Karpas-422 (cell line): ENCODE measurements around the gene MAPKAP1. TPM values are rescaled to one million over a fixed set of nuclear protein-coding genes. Genes with fewer than 3 reads are reported as not detected.
"Not testable (repeated sequence)": the region's sequence is repeated elsewhere in the genome, so short reads cannot be mapped to it uniquely, and the experiment has no call there.

Source experiments
- DNase-seq: peaks from one replicate; pipeline ENCODE4 v3.0.0-alpha.2; 2015
- H2AFZ ChIP-seq: fragments of 200-600 bp; sonication (generic); 2 replicates; pipeline ENCODE4 v1.6.1; 2014; ENCODE audit warnings: antibody characterized with exemption, low read length, mixed read lengths
- H3K27ac ChIP-seq: fragments of 200-600 bp; sonication (generic); 2 replicates; pipeline ENCODE4 v1.5.1; 2014; ENCODE audit warnings: mild to moderate bottlenecking, low read length, moderate library complexity
- H3K27me3 ChIP-seq: fragments of 200-600 bp; sonication (generic); 2 replicates; pipeline ENCODE4 v1.6.1; 2014; ENCODE audit warnings: low read length, mixed read lengths
- H3K36me3 ChIP-seq: fragments of 200-600 bp; sonication (generic); 2 replicates; pipeline ENCODE4 v1.6.1; 2014; ENCODE audit warnings: low read length, mixed read lengths; ENCODE audit not compliant: insufficient read depth
- H3K4me1 ChIP-seq: fragments of 200-600 bp; sonication (generic); 2 replicates; pipeline ENCODE4 v1.6.1; 2014; ENCODE audit warnings: mild to moderate bottlenecking, low read length, mixed read lengths
- H3K4me2 ChIP-seq: fragments of 200-600 bp; sonication (generic); 2 replicates; pipeline ENCODE4 v1.6.1; 2014; ENCODE audit warnings: low read length, low read depth, mild to moderate bottlenecking; ENCODE audit not compliant: poor library complexity, severe bottlenecking
- H3K4me3 ChIP-seq: fragments of 200-600 bp; sonication (generic); 2 replicates; pipeline ENCODE4 v1.5.1; 2014; ENCODE audit warnings: mild to moderate bottlenecking, antibody characterized with exemption, low read length, mixed read lengths
- H3K79me2 ChIP-seq: fragments of 200-600 bp; sonication (generic); 2 replicates; pipeline ENCODE4 v1.6.1; 2014; ENCODE audit warnings: mild to moderate bottlenecking, low read length, mixed read lengths
- H3K9ac ChIP-seq: fragments of 200-600 bp; sonication (generic); 2 replicates; pipeline ENCODE4 v1.6.0; 2014; ENCODE audit warnings: low read length
- H3K9me2 ChIP-seq: fragments of 200-600 bp; sonication (generic), shearing (Covaris generic); replicated peaks from 2 replicates; pipeline ENCODE4 v1.6.0; 2014; ENCODE audit warnings: mild to moderate bottlenecking, low read length, moderate library complexity; ENCODE audit not compliant: insufficient read depth
- H3K9me3 ChIP-seq: fragments of 300-700, 200-600 bp; sonication (generic); 2 replicates; pipeline ENCODE4 v1.6.1; 2014; ENCODE audit warnings: low read length, mixed read lengths
- H4K20me1 ChIP-seq: fragments of 200-600 bp; sonication (generic); 2 replicates; pipeline ENCODE4 v1.6.1; 2014; ENCODE audit warnings: mild to moderate bottlenecking, antibody characterized with exemption, low read length, low read depth; ENCODE audit not compliant: insufficient read depth
- total RNA-seq: library from RNA; depleted of rRNA; stranded (reverse); fragments of >200 nt; shearing (Covaris generic); gene quantifications from 2 replicates; pipeline ENCODE4 v1.2.3, GENCODE V29; 2014; ENCODE audit warnings: low replicate concordance

Gene MAPKAP1
- total RNA-seq, 1 experiment from 2014 or later, result 62.8 TPM

DNA sequence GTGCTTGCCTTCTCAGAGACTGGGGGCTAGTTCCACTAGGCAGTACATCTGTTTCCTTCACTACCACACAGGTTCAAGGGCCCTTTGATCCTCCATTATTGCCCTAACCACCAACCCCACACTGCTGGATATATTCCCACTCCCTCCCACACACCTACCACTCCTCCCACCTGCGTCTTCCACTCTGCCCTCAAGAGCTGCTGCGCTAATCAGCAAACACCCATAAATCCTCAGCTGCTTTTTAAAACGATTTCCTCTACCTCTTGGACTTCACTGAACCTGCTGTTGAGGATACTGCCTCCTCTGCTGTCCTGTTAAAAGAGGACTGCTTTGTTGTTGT lies 120.9 kb downstream of the MAPKAP1 start:
- H3K27ac ChIP-seq, result no peak overlapping the region
- no peaks in the 10 kb centered on the region for H3K27me3 ChIP-seq
- H3K4me3 ChIP-seq, result no peak overlapping the region
- no peaks in the 10 kb centered on the region for H3K9me2 ChIP-seq
- H3K4me1 ChIP-seq, result peaks cover 31% of the 10 kb centered on the region
- H2AFZ ChIP-seq, result no peak overlapping the region
- no peak overlapping the region for H3K4me2 ChIP-seq
- no peaks in the 10 kb centered on the region for H3K9me3 ChIP-seq
- peaks cover 28% of the 10 kb centered on the region for H3K79me2 ChIP-seq
- peaks cover 41% of the 10 kb centered on the region for H4K20me1 ChIP-seq
- no peaks in the 10 kb centered on the region for H3K36me3 ChIP-seq
- no peak overlapping the region for H3K9ac ChIP-seq
- DNase-seq, result no peak

DNA sequence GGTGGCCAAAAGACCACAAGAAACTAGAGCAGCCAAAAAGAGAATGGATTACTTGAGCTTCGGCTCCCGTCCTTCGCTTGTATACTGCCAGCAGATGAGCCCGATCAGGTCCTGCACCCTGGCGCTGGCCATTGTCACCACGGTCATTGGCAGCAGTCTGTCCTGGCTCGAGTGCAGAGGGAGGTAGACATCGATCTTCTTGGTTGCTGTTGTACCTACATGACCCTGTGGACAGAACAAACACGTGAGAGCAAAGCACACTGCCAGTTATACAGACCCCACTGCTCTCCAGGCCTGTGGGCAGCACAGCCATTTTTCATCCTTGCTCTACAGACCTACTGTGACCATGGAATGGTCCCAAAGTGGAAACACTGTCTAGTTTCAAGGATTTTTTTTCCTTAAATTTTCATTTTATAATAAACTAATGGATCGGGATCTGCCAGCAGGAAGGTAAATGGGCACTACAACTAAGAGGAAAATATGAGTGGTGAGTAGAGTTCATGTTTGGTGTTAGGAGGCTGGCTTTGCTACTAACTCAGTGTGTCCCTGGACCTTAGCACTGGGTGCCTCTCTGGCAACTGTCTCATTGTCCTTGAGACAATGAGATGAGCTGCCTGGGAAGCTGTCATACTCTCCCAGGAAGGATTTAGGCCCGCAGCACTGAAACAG lies 121.4 kb downstream of the MAPKAP1 start:
- Histone ChIP-seq H2AFZ (no peak overlapping the region), H3K79me2 (peaks cover 28% of the 10 kb centered on the region), H3K4me3 (no peak overlapping the region), H3K27me3 (no peaks in the 10 kb centered on the region), H3K9ac (no peak overlapping the region), H4K20me1 (peaks cover 36% of the 10 kb centered on the region), H3K4me2 (no peak overlapping the region), H3K9me3 (no peaks in the 10 kb centered on the region), H3K27ac (no peak overlapping the region), H3K4me1 (peaks cover 31% of the 10 kb centered on the region), H3K9me2 (no peaks in the 10 kb centered on the region), H3K36me3 (0 out of 2 replicates have a peak, but pooled peaks cover 2% of the 10 kb centered on the region)
- DNase-seq, result no peak

DNA sequence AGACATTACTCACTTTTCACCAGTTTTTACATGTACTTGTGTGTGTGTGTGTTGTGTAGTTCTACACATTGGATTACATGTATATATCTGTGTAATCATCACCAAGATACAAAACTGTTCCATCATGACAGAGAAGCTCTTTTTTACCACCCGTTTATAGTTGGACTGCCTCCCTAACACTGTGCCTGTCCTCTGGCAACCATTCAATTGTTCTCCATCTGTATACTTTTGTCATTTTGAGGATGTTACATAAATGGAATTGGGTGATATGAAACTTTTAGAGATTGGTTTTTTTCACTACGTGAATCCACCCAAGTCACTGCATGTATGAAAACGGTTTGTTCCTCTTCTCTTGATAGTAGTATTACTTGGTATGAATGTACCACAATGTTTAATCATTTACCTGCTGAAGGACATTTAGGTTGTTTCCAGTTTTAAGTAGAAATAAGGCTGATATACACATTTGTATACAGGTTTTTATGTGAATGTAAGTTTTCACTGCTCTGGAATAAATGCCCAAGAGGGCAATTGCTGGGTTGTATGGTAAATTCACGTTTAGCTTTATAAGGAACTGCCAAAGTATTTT lies 126.2 kb downstream of the MAPKAP1 start:
- Histone ChIP-seq H3K4me3 (no peak overlapping the region), H4K20me1 (no peaks in the 10 kb centered on the region), H3K9ac (no peak overlapping the region), H3K27me3 (no peaks in the 10 kb centered on the region), H3K36me3 (0 out of 2 replicates have a peak, but pooled peaks cover 4% of the 10 kb centered on the region), H2AFZ (no peak overlapping the region), H3K4me1 (no peaks in the 10 kb centered on the region), H3K9me2 (no peaks in the 10 kb centered on the region), H3K9me3 (no peaks in the 10 kb centered on the region), H3K4me2 (no peak overlapping the region), H3K27ac (no peak overlapping the region), H3K79me2 (no peaks in the 10 kb centered on the region)
- DNase-seq, result no peak

DNA sequence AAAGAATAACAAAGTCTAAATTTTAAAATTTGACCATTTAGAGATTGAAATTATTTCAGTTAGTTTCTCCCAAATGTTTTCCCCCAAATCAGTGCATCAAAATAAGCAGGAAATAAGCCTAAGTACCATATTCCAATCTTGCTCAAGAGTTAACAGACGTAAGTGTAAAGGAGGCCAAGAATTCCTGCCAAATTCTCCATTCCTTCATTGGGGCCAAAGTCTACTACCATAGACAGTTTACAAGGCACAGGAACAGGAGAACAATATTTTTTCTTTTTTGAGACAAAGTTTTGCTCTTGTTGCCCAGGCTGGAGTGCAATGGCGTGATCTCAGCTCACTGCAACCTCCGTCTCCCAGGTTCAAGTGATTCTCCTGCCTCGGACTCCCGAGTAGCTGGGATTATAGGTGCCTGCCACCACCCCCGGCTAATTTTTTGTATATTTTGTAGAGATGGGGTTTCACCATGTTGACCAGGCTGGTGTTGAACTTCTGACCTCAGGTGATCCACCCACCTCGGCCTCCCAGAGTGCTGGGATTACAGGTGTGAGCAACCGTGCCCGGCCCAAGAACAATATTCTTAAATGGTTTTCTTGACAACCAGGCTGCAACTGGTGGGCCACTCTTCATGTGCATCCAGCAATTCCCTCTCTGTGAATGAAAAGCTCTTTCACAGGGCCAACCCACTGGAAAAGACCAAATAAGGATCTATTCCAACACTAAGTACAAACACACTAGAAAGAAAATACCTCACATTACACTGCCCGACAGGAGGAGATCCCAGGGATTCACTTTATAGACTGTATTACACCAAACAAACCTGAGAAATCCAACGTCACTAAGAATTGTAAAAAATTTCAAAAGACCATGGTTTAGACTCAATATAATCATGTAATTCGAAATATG lies 127.7 kb downstream of the MAPKAP1 start:
- Histone ChIP-seq H3K4me1 (no peaks in the 10 kb centered on the region), H2AFZ (no peak overlapping the region), H3K27ac (no peak overlapping the region), H3K4me2 (no peak overlapping the region), H3K9me2 (no peaks in the 10 kb centered on the region), H3K4me3 (no peak overlapping the region), H3K79me2 (no peaks in the 10 kb centered on the region), H4K20me1 (peaks cover 10% of the 10 kb centered on the region; the same call in 1 of the 2 replicates), H3K27me3 (no peaks in the 10 kb centered on the region), H3K9ac (no peak overlapping the region), H3K36me3 (0 out of 2 replicates have a peak, but pooled peaks cover 4% of the 10 kb centered on the region), H3K9me3 (no peaks in the 10 kb centered on the region)
- no peak for DNase-seq

DNA sequence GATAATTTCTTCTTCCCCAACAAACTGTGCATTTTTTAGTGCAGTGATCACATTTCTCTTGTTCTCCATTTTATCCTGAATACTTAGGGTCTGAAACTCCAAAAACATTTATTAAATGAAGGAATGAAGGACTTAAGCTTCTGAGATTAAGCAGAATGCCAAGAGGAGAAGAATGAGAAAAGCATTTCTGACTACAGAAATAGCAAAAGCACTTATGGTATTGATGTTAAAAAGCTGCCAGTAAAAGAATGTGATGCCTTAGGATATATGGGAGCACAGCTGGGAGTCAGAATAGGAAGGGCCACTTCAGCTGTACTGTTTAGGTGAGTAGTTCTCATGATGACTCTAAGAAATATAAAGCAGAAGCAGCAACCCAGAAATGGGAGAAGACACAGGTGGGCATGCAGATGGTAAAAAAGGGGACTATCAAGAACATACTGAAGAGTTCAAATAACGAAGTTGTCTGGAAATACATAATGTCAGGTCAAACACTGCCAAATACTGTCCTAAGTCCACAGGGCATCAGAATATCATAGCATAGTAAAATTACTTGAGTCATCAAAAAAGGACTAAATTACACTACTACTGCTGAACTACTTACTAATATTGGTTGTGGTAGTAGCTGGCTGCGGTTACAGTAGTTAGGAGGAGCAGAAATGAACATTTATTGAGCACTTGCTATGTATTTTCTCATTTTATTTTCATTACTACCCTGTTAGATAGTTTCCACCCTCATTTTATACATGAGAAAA lies 132.7 kb downstream of the MAPKAP1 start:
- Histone ChIP-seq H4K20me1 (peaks cover 14% of the 10 kb centered on the region; the same call in 1 of the 2 replicates), H3K9ac (no peak overlapping the region), H3K79me2 (no peaks in the 10 kb centered on the region), H2AFZ (no peak overlapping the region), H3K4me1 (no peaks in the 10 kb centered on the region), H3K9me3 (no peaks in the 10 kb centered on the region), H3K27me3 (no peaks in the 10 kb centered on the region), H3K36me3 (no peaks in the 10 kb centered on the region), H3K4me3 (no peak overlapping the region), H3K27ac (no peak overlapping the region), H3K4me2 (no peak overlapping the region), H3K9me2 (no peaks in the 10 kb centered on the region)
- no peak for DNase-seq

DNA sequence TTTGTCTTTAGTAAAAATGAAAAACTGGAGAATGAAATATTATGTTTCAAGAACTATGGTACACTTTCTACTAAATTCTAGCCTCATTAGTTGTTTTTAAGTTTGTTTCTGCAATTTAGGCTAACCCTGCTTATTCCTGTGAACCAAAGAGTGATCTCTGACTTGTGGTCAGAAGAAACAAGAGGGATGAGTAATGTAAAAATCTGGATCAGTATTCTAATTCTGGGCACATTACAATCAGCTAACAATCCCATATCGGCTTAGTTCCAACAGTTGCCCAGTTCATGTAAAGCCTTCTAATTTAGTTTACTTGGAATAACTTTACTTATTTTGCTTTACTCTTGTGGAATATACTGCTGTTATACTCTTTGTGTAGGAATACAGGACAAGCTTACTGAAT lies 134.5 kb downstream of the MAPKAP1 start:
- H3K4me2 ChIP-seq, H3K79me2 ChIP-seq, H3K36me3 ChIP-seq, H3K27ac ChIP-seq, H3K9ac ChIP-seq, H3K9me2 ChIP-seq, H3K4me1 ChIP-seq, H3K27me3 ChIP-seq, H3K9me3 ChIP-seq, DNase-seq, H2AFZ ChIP-seq, H3K4me3 ChIP-seq: not testable (repeated sequence)
- H4K20me1 ChIP-seq, result peaks cover 21% of the 10 kb centered on the region; the same call in 1 of the 2 replicates

DNA sequence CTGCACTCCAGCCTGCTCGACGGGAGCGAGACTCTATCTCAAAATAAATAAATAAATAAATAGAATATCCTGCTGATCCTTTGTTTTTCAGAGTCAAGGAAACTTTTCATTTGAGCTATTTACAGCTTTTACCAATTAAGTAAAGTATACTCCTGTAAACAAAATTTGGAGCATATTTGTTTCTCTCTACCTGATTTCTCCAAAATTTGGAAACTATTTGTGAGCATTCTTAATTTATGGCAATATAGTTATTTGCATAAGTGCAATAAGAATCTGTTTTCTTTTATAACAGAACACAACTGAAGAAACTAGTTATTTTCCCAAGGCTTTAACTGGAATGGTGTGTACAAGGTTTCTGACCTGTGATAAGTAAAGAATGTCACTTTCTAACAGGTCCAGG lies 135.2 kb downstream of the MAPKAP1 start:
- not testable (repeated sequence) for H3K9ac ChIP-seq, H3K4me2 ChIP-seq, H3K9me3 ChIP-seq, H3K4me1 ChIP-seq, H3K27ac ChIP-seq, H3K4me3 ChIP-seq, H3K79me2 ChIP-seq, H3K36me3 ChIP-seq, DNase-seq, H3K27me3 ChIP-seq, H2AFZ ChIP-seq, H3K9me2 ChIP-seq
- peaks cover 24% of the 10 kb centered on the region; the same call in 1 of the 2 replicates for H4K20me1 ChIP-seq
